Measurements from ENCODE around the gene SLC25A17. TPM values are rescaled to one million over a fixed set of nuclear protein-coding genes. Genes with fewer than 3 reads are reported as not detected.
A peak's percentile ranks its signal among the peaks of the same experiment; 100 is the strongest.

Gene SLC25A17
- total RNA-seq, 1 donor: 25.8 TPM

DNA sequence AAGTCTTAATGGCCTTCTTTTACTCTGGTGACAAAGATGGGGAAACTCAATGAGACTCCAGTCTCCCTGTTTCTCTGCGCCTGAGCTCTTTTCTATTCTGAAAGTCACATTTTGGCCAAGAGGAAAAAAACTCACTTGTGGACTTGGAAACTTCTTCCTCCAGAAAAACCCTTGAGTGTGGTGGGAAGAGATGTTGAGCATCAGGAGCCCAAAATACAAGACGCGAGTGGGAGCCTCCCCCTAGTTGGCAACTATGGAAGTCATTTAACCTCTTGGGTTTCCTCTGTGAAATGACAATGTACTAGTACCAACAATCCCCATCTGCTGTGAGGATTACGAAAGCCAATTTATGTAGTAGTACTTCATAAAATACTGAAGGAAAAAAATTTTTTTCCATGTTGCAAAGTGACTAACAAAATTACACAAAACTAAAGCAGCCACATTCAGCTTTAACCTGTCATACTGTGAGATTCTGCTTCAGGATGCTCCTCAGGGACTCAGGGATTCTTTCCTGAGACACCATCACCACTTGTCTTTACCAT is 524 bp upstream of the SLC25A17 start:
- DNase-seq (ENCODE audit: low read depth): peak; percentile 34
- TF ChIP-seq, protein P1, sequence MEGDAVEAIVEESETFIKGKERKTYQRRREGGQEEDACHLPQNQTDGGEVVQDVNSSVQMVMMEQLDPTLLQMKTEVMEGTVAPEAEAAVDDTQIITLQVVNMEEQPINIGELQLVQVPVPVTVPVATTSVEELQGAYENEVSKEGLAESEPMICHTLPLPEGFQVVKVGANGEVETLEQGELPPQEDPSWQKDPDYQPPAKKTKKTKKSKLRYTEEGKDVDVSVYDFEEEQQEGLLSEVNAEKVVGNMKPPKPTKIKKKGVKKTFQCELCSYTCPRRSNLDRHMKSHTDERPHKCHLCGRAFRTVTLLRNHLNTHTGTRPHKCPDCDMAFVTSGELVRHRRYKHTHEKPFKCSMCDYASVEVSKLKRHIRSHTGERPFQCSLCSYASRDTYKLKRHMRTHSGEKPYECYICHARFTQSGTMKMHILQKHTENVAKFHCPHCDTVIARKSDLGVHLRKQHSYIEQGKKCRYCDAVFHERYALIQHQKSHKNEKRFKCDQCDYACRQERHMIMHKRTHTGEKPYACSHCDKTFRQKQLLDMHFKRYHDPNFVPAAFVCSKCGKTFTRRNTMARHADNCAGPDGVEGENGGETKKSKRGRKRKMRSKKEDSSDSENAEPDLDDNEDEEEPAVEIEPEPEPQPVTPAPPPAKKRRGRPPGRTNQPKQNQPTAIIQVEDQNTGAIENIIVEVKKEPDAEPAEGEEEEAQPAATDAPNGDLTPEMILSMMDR (IDR thresholded peaks at IDR 0.05; ENCODE audit: insufficient read depth, low read length): no peak
- peak overlapping the region; percentile 83 for H3K4me3 ChIP-seq (ENCODE audit: low read depth, low read length)

DNA sequence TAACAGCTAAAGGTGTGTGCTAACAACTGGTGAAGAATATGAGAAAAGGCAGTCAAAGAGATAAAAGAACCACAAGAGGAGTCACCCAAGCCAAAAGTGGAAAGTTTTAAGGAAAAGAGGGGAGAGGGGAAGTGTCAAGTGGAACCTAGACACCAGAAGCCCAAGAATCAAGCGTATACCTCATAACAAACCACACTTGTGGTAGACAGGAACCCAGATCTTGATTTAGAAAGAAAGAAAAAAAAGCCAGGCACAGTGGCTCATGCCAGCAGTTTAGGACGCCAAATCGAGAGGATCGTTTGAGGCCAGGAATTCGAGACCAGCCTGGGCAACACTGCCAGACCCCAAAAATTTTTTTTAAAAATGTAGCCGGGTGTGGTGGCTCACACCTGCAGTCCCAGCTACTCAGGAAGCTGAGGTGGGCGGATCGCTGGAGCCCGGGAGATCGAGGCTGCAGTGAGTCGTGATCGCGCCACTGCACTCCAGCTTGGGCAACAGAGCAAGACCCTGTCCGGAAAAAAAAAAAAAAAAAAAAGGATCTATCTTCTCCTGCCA is 877 bp downstream of the SLC25A17 start:
- H3K4me3 ChIP-seq (ENCODE audit: low read depth, low read length): peak overlapping the region; percentile 83
- DNase-seq (ENCODE audit: low read depth): peak; percentile 5
- TF ChIP-seq, protein P1 (IDR thresholded peaks at IDR 0.05; ENCODE audit: insufficient read depth, low read length): no peak

DNA sequence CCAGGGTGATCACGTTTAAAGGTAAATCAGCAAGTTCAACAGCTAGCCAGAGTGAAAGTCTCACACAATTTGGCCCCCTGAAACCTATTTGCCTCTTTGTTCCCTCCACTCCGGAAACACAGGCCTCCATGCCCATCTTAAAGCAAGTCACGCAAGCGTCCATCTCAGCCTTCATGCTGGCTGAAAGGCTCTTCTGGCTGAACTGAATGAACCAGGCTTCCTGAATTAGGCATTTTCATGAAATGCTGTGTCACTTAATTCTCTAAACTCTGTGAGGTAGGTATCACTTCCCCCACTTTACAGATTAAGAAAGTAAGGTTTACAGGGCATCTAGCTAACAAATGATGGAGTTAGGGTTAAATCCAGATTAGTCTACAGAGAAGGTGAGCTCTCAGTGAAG is 1.4 kb downstream of the SLC25A17 start:
- TF ChIP-seq, protein P1 (IDR thresholded peaks at IDR 0.05; ENCODE audit: insufficient read depth, low read length): no peak
- peak overlapping the region; percentile 83 for H3K4me3 ChIP-seq (ENCODE audit: low read depth, low read length)

DNA sequence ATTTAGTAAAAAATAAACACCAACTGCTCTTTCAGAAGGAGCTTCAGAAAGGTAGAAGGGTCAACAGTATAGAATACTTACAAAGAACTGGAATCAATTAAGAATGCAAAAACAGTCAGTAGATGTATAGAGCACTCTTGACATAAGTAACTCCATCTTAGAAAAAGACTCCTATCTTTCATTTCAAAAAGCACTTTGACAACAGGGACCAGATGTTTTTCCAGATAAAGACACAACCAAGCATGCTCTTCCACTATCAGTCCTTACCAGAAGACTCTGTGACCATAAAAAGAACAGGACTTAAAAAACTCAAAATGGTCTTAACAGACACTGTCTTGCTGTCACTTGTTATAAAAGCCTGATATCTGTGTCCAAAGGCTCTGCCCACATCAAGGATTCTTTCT is 5.2 kb downstream of the SLC25A17 start:
- no peak overlapping the region for H3K4me3 ChIP-seq (ENCODE audit: low read depth, low read length)
- TF ChIP-seq, protein P1 (IDR thresholded peaks at IDR 0.05; ENCODE audit: insufficient read depth, low read length): no peak
- DNase-seq (ENCODE audit: low read depth): no peak

More for the DNA sequence above, 1.4 kb downstream of the SLC25A17 start:
- DNase-seq (ENCODE audit: low read depth): no peak

DNA sequence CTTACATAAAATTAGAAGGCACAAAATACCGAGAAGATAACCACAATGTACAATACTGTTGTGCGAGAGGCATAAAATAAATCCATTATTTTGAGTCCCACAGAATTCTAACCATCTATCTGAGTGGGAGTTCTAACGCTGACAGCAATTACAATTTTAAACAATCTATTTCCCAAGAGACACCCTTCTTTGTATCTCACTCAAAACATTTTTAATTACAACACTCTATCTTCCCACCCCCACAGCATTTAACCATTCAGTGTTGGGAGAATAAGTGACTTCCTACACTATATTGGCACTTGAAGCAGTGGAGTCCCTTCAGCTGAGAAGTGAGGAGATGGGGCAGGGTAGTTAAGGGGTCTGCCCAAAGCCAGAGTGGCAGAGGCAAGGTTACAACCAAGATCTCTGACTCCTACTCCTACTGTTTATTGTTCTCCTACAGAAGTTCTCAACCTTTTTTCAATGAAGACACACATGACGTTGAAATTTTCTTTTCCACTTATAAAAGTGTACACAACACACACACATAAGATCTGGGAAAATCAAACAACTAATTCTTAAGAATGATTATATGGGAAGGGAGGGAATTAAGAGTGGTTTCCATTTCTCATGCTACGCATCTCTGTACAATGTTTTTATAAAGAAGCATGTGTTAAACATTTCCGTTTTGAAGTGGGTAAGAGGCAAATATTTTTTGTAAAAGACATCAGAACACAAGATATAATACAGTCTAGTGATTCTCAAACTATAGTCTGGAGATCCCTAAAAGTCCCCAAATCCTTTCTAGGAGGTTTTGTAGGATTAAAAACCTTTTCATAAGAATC is 10.9 kb downstream of the SLC25A17 start:
- DNase-seq (ENCODE audit: low read depth): peak; percentile 6
- TF ChIP-seq, protein P1 (IDR thresholded peaks at IDR 0.05; ENCODE audit: insufficient read depth, low read length): no peak
- H3K4me3 ChIP-seq (ENCODE audit: low read depth, low read length): no peak overlapping the region

DNA sequence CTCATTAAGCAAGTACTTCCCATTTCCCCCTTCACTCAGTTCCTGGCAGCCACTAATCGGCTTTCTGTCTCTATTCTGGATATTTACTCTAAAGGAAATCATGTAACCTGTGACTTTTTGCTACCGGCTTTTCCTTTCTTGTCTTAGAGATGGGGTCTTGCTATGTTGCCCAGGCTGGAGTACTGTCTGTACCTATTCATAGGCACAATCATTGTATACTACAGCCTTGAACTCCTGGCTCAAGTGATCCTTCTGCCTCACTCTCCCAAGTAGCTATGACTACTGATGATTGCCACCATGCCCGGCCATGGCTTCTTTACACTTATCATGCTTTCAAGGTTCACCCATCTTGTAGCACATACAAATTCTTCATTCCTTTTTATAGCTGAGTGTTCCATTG is 12.4 kb downstream of the SLC25A17 start:
- TF ChIP-seq, protein P1 (IDR thresholded peaks at IDR 0.05; ENCODE audit: insufficient read depth, low read length): no peak
- no peak for DNase-seq (ENCODE audit: low read depth)
- no peak overlapping the region for H3K4me3 ChIP-seq (ENCODE audit: low read depth, low read length)
